ENCODE data around the gene PNLIP. TPM values are rescaled to one million over a fixed set of nuclear protein-coding genes. Genes with fewer than 3 reads are reported as not detected.

PNLIP gene
- total RNA-seq, 1 donor from 2014 or later: not detected

GRCh38 chr10:116611153-116611545, 65.4 kb downstream of the PNLIP start:
- Mint-ChIP-seq H3K27ac (no peak overlapping the region), H3K4me1 (ENCODE audit: low read depth) (no peaks in the 10 kb centered on the region), H3K27me3 (ENCODE audit: low read depth) (peaks cover 4% of the 10 kb centered on the region), H3K9me3 (no peaks in the 10 kb centered on the region), H3K4me3 (ENCODE audit: low read depth) (no peak overlapping the region), H3K36me3 (ENCODE audit: low read depth) (no peaks in the 10 kb centered on the region)
- intact Hi-C loops (cut with micrococcal nuclease): no loop called here
- DNase-seq (ENCODE audit: low spot score): no peak

GRCh38 chr10:116612107-116612769, 66.5 kb downstream of the PNLIP start:
- intact Hi-C loops (cut with micrococcal nuclease): no loop called here
- Mint-ChIP-seq H3K9me3 (no peaks in the 10 kb centered on the region), H3K4me1 (ENCODE audit: low read depth) (no peaks in the 10 kb centered on the region), H3K4me3 (ENCODE audit: low read depth) (no peak overlapping the region), H3K27ac (no peak overlapping the region), H3K27me3 (ENCODE audit: low read depth) (peaks cover 4% of the 10 kb centered on the region), H3K36me3 (ENCODE audit: low read depth) (no peaks in the 10 kb centered on the region)
- no peak for DNase-seq (ENCODE audit: low spot score)

GRCh38 chr10:116613471-116613870, 67.7 kb downstream of the PNLIP start:
- Mint-ChIP-seq H3K4me1 (ENCODE audit: low read depth) (no peaks in the 10 kb centered on the region), H3K36me3 (ENCODE audit: low read depth) (no peaks in the 10 kb centered on the region), H3K9me3 (no peaks in the 10 kb centered on the region)

DNA sequence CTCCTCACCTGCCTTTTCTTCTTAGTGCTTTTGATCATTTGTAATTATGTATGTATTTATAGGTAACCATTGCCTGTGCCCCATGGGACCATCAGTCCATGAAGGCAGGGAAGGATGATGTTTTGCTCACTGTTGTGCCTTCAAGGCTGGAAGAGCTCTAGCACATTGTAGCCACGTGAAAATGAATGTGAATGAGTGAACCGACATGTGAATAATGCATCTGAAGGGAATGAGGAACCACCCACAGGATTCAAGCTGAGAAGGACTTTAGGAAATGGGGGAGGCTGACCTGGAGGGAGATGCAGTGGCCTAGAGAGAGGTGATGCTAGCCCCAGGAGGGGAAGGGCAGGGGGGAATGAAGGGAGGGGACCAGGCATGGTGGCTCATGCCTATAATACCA, 69.1 kb downstream of the PNLIP start:
- no peak overlapping the region for H3K27ac Mint-ChIP-seq
- H3K9me3 Mint-ChIP-seq: no peaks in the 10 kb centered on the region
- H3K36me3 Mint-ChIP-seq (ENCODE audit: low read depth): no peaks in the 10 kb centered on the region
- DNase-seq (ENCODE audit: low spot score): no peak
- no peaks in the 10 kb centered on the region for H3K27me3 Mint-ChIP-seq (ENCODE audit: low read depth)
- H3K4me1 Mint-ChIP-seq (ENCODE audit: low read depth): no peaks in the 10 kb centered on the region
- intact Hi-C loops (cut with micrococcal nuclease): no loop called here
- H3K4me3 Mint-ChIP-seq (ENCODE audit: low read depth): no peak overlapping the region

More at GRCh38 chr10:116613471-116613870, 67.7 kb downstream of the PNLIP start:
- intact Hi-C loops (cut with micrococcal nuclease): no loop called here
- no peak overlapping the region for H3K27ac Mint-ChIP-seq
- DNase-seq (ENCODE audit: low spot score): no peak
- H3K4me3 Mint-ChIP-seq (ENCODE audit: low read depth): no peak overlapping the region
- H3K27me3 Mint-ChIP-seq (ENCODE audit: low read depth): peaks cover 4% of the 10 kb centered on the region

DNA sequence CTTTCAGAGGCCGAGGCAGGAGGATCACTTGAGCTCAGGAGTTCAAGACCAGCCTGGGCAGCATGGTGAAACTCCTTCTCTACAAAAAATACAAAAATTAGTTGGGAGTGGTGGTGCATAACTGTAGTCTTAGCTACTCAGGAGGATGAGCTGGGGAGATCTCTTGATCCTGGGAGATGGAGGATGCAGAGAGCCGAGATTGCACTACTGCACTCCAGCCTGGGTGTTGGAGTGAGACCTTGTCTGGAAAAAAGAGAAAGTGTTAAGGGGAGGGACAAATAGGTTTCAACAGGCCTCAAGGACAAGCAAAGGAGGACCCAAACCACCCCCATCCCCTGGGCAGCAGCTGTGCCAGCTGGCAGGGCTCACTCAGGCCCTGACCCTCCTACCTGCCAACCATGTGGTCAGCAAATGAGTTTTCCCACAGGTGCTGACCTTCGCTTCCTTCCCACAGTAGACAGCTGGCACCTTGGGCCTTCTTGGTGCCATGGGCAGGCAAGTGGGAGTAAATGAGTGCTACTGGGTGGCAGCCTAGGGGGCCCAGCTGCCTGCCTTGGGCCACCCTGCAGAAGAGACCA, 69.6 kb downstream of the PNLIP start:
- no peak for DNase-seq (ENCODE audit: low spot score)
- Mint-ChIP-seq H3K36me3 (ENCODE audit: low read depth) (no peaks in the 10 kb centered on the region), H3K4me1 (ENCODE audit: low read depth) (no peaks in the 10 kb centered on the region), H3K27ac (no peak overlapping the region), H3K4me3 (ENCODE audit: low read depth) (no peak overlapping the region), H3K9me3 (no peaks in the 10 kb centered on the region), H3K27me3 (ENCODE audit: low read depth) (no peaks in the 10 kb centered on the region)
- intact Hi-C loops (cut with micrococcal nuclease): no loop called here

Other genes starting within 250 kb of the PNLIP start
- gene CCDC172, start 221.5 kb upstream of the PNLIP start, total RNA-seq: not detected in 2 replicates
- gene PNLIPRP3, start 118.1 kb upstream of the PNLIP start, total RNA-seq: not detected in 2 replicates
- gene PNLIPRP1, start 45.0 kb downstream of the PNLIP start, total RNA-seq: not detected in 2 replicates
- not detected in 2 replicates for gene PNLIPRP2, start 75.0 kb downstream of the PNLIP start, total RNA-seq
- 0.46 and 0.64 TPM in 2 replicates for gene HSPA12A, start 196.6 kb downstream of the PNLIP start, total RNA-seq

Measured in activated T-helper 2 cell treated with anti-CD3 and anti-CD28 coated beads, Interferon-gamma antibody, Interleukin-2, Interleukin-4, amounts not matched to agents 10 μg/mL and 5 μg/mL and 100 μg/mL, durations not matched to agents 14 hours and 24 hours and 36 hours (primary cell).